GM21526 (cell line): ENCODE data around the gene KBTBD3.
"Not testable (repeated sequence)": the region's sequence is repeated elsewhere in the genome, so short reads cannot be mapped to it uniquely, and the experiment has no call there.

Experiments used
- ATAC-seq: cut with Tn5 transposase; IDR thresholded peaks from one replicate; pipeline ENCODE4 v1.9.1; 2021; ENCODE audit warnings: moderate library complexity; ENCODE audit not compliant: unreplicated experiment, low FRiP score

KBTBD3 gene

GRCh38 chr11:106012744-106013143 lies 64.4 kb downstream of the KBTBD3 start:
- ATAC-seq = no peak

- no peak for ATAC-seq
Measured at GRCh38 chr11:106011481-106011880, 65.7 kb downstream of the KBTBD3 start.

GRCh38 chr11:106003094-106003493 lies 74.1 kb downstream of the KBTBD3 start:
- ATAC-seq = not testable (repeated sequence)

- ATAC-seq = no peak
Measured at GRCh38 chr11:106001304-106002012, 75.7 kb downstream of the KBTBD3 start.
